GM23248 (cell line): ENCODE results near the gene AP1B1.

ENCODE experiments used
- EZH2 ChIP-seq: fragments of 200-600 bp; sonication (generic); IDR thresholded peaks from 2 replicates; pipeline ENCODE4 v1.6.1; 2018; ENCODE audit warnings: antibody characterized with exemption, mild to moderate bottlenecking; ENCODE audit not compliant: insufficient read depth, poor library complexity, severe bottlenecking
- EZH2phosphoT487 ChIP-seq: fragments of 200-600 bp; sonication (generic); IDR thresholded peaks from 2 replicates; pipeline ENCODE4 v1.6.1; 2018; ENCODE audit warnings: antibody characterized with exemption, moderate library complexity, mild to moderate bottlenecking, low read depth; ENCODE audit not compliant: insufficient read depth

DNA sequence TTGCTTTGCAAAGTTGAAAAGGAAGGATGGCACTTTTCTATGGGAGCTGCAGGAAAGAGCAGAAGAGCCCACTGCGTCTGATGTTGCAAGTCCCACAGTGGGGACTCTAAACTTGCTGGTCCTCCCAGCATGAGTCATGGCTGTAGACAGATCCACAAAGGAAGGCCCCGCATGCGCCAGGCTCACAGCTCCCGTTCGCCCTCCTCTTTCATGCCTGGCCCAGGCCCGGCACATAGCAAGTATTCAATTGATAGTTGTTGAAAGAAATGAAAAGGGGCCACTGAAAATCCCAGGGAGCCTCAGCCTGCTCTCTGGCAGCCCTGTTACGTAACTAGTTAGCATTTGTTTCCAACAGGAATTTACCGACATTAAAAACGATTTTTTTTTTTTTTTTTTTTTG, 18.9 kb downstream of the AP1B1 start:
- TF ChIP-seq EZH2 (no peak), EZH2phosphoT487 (no peak)
